ENCODE results near the gene ATE1. TPM values are rescaled to one million over a fixed set of nuclear protein-coding genes. Genes with fewer than 3 reads are reported as not detected.

Gene ATE1
- total and polyA plus RNA-seq, 2 donors (not counting 1 experiment from before 2014, with no cell fraction given) = 8.2 to 32.0 TPM

DNA sequence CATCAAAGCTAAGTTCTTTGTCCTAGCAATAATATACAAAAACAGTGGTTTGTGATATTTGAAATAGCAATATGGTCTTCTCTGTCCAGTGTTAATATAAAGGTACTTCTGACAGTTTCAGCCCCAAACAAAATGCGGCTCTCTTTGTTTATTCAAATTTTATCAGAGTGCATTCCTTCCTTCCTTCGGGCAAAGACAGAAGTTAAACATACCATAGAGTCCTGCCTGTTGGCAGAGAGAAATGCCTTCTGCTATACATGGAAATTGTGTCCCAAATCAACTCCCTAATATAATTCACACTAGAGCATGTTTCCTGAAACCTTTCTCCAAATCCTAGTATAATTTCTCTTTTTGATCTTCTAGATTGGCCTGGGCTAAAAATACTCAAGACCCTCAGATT is 21.2 kb upstream of the ATE1 start:
- no peak overlapping the region for H3K27ac ChIP-seq (ENCODE audit: low read length in 2 of 2)
- H3K4me2 ChIP-seq (replicated peaks; ENCODE audit: low read depth, low read length, poor library complexity, severe bottlenecking) = no peak overlapping the region
- no peaks in the 10 kb centered on the region for H3K79me2 ChIP-seq (ENCODE audit: control insufficient read depth, insufficient read depth, low read length)
- no peaks in the 10 kb centered on the region for H3K27me3 ChIP-seq (replicated peaks in 1 of 4; ENCODE audit: control extremely low read depth in 1 of 4, control insufficient read depth in 3 of 4, insufficient read depth in 4 of 4, low read length in 3 of 4)
- TF ChIP-seq EZH2 (IDR thresholded peaks at IDR 0.05; ENCODE audit: borderline replicate concordance, insufficient read depth, low read depth, low read length, poor library complexity, severe bottlenecking) = no peak
- TF ChIP-seq, protein P1, sequence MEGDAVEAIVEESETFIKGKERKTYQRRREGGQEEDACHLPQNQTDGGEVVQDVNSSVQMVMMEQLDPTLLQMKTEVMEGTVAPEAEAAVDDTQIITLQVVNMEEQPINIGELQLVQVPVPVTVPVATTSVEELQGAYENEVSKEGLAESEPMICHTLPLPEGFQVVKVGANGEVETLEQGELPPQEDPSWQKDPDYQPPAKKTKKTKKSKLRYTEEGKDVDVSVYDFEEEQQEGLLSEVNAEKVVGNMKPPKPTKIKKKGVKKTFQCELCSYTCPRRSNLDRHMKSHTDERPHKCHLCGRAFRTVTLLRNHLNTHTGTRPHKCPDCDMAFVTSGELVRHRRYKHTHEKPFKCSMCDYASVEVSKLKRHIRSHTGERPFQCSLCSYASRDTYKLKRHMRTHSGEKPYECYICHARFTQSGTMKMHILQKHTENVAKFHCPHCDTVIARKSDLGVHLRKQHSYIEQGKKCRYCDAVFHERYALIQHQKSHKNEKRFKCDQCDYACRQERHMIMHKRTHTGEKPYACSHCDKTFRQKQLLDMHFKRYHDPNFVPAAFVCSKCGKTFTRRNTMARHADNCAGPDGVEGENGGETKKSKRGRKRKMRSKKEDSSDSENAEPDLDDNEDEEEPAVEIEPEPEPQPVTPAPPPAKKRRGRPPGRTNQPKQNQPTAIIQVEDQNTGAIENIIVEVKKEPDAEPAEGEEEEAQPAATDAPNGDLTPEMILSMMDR (IDR thresholded peaks at IDR 0.05) = no peak
- H3K27ac Mint-ChIP-seq = no peak overlapping the region
- intact Hi-C loops (cut with micrococcal nuclease) = no loop called here
- no peaks in the 10 kb centered on the region for H4K20me1 ChIP-seq (ENCODE audit: control insufficient read depth, insufficient read depth, low read length, poor library complexity, severe bottlenecking)
- WGBS (ENCODE audit: insufficient coverage) = 100% methylated on average over 1 of the region's 2 CpGs
- ATAC-seq (ENCODE audit: low read depth) (no peak), DNase-seq (no peak)
- no peak overlapping the region for H2AFZ ChIP-seq (ENCODE audit: insufficient read depth, low read depth, low read length, poor library complexity, severe bottlenecking)
- H3K4me3 Mint-ChIP-seq = no peak overlapping the region
- no peaks in the 10 kb centered on the region for H3K9me3 Mint-ChIP-seq (ENCODE audit: insufficient read depth)
- POLR2A ChIA-PET = no interaction called here
- H3K9ac ChIP-seq (ENCODE audit: low read length) = no peak overlapping the region
- H3K27me3 Mint-ChIP-seq = no peaks in the 10 kb centered on the region
- CTCF ChIA-PET = no interaction called here
- H3K4me1 Mint-ChIP-seq = no peaks in the 10 kb centered on the region
- H3K36me3 ChIP-seq (replicated peaks in 1 of 2; ENCODE audit: control extremely low read depth in 1 of 2, control insufficient read depth in 1 of 2, extremely low read depth in 1 of 2, insufficient read depth in 2 of 2, low read length in 1 of 2) = no peaks in the 10 kb centered on the region
- no peaks in the 10 kb centered on the region for H3K9me3 ChIP-seq (ENCODE audit: control extremely low read depth in 1 of 3, control insufficient read depth in 2 of 3, insufficient read depth in 1 of 3, low read length in 2 of 3)
- H3K4me3 ChIP-seq (ENCODE audit: control extremely low read depth in 1 of 5, extremely low read depth in 1 of 5, insufficient read depth in 1 of 5, low read depth in 2 of 5, low read length in 4 of 5) = no peak overlapping the region
- H3K4me1 ChIP-seq (ENCODE audit: control insufficient read depth in 2 of 2, insufficient read depth in 2 of 2, low read length in 2 of 2) = no peaks in the 10 kb centered on the region

DNA sequence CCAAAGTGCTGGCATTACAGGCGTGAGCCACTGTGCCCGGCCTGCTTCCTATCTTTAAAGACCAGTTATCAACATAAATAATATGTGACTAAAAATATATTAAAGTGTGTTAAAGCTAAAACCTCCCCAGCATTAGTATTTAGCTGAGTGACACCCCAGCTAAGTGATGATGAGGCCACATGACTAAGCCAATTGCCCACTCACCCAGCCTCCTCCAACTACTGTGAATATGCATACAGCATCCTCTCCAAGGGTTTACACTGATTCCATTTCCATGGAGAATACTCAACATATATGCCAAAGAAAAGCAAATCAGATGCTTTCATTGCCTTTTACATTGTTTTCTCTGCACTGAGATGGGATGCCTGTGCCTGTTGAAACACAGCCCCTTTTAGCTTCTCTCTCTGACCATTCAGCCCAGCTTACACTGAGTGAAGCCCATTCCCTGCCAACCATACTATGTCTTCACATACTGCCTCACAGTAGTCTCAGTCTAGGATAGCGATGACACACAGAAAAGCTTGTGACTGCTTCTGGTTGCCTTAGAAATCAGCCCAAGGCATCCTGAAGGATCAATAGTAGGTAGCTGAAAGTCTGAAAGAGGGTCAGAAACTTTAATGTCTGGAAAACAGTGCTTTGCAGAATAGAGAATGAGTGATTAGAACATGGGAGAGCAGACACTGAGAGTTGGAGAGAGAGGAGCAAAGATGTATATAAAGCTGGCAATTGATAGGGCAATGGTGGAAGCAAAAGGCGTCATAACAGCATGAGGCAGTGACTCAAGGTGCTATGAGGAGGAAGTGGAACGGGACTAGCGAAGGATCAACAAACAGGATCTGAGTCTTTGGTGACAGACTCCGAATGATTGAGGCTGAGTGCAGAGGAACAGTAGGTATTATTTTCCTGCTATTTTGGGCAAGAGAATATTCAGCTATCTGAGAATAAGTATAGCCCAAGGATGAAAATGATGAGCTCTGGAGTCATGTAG is 19.8 kb upstream of the ATE1 start:
- Histone ChIP-seq H3K4me2 (replicated peaks; ENCODE audit: low read depth, low read length, poor library complexity, severe bottlenecking) (no peak overlapping the region), H3K27ac (ENCODE audit: low read length in 2 of 2) (no peak overlapping the region), H3K4me1 (ENCODE audit: control insufficient read depth in 2 of 2, insufficient read depth in 2 of 2, low read length in 2 of 2) (no peaks in the 10 kb centered on the region), H3K9ac (ENCODE audit: low read length) (no peak overlapping the region), H3K9me3 (ENCODE audit: control extremely low read depth in 1 of 3, control insufficient read depth in 2 of 3, insufficient read depth in 1 of 3, low read length in 2 of 3) (no peaks in the 10 kb centered on the region), H3K4me3 (ENCODE audit: control extremely low read depth in 1 of 5, extremely low read depth in 1 of 5, insufficient read depth in 1 of 5, low read depth in 2 of 5, low read length in 4 of 5) (no peak overlapping the region), H3K79me2 (ENCODE audit: control insufficient read depth, insufficient read depth, low read length) (no peaks in the 10 kb centered on the region), H4K20me1 (ENCODE audit: control insufficient read depth, insufficient read depth, low read length, poor library complexity, severe bottlenecking) (no peaks in the 10 kb centered on the region), H3K36me3 (replicated peaks in 1 of 2; ENCODE audit: control extremely low read depth in 1 of 2, control insufficient read depth in 1 of 2, extremely low read depth in 1 of 2, insufficient read depth in 2 of 2, low read length in 1 of 2) (no peaks in the 10 kb centered on the region), H3K27me3 (replicated peaks in 1 of 4; ENCODE audit: control extremely low read depth in 1 of 4, control insufficient read depth in 3 of 4, insufficient read depth in 4 of 4, low read length in 3 of 4) (no peaks in the 10 kb centered on the region), H2AFZ (ENCODE audit: insufficient read depth, low read depth, low read length, poor library complexity, severe bottlenecking) (no peak overlapping the region)
- DNase-seq (no peak), ATAC-seq (ENCODE audit: low read depth) (no peak)
- Mint-ChIP-seq H3K4me1 (no peaks in the 10 kb centered on the region), H3K27me3 (no peaks in the 10 kb centered on the region), H3K4me3 (no peak overlapping the region), H3K9me3 (ENCODE audit: insufficient read depth) (no peaks in the 10 kb centered on the region), H3K27ac (no peak overlapping the region)
- intact Hi-C loops (cut with micrococcal nuclease) = no loop called here
- 93% methylated on average over 4 of the region's 7 CpGs for WGBS (ENCODE audit: insufficient coverage)
- POLR2A ChIA-PET = no interaction called here
- TF ChIP-seq EZH2 (IDR thresholded peaks at IDR 0.05; ENCODE audit: borderline replicate concordance, insufficient read depth, low read depth, low read length, poor library complexity, severe bottlenecking) = no peak
- TF ChIP-seq, protein P1 (IDR thresholded peaks at IDR 0.05) = no peak
- CTCF ChIA-PET = no interaction called here

Measured in B cell (primary cell).